GM23338 (cell line): Measurements from ENCODE around the gene MCM7. TPM values are rescaled to one million over a fixed set of nuclear protein-coding genes. Genes with fewer than 3 reads are reported as not detected.

Experiments
- ATAC-seq: fragments of 200-7000 bp; cut with Tn5 transposase; 3 replicates; pipeline ENCODE4 v1.9.1; 2020
- DNase-seq: peaks from one replicate; pipeline ENCODE4 v3.0.0-alpha.2; 2015; ENCODE audit warnings: low spot score
- H2AFZ ChIP-seq: fragments of 200-600 bp; sonication (generic); 2 replicates; pipeline ENCODE4 v1.8.0; 2016; ENCODE audit warnings: antibody characterized with exemption, mild to moderate bottlenecking, moderate library complexity
- H3F3A ChIP-seq: fragments of 200-600 bp; sonication (generic); replicated peaks from 2 replicates; pipeline ENCODE4 v1.8.0; 2017; ENCODE audit warnings: antibody characterized with exemption, mixed run types, low read depth
- H3K27ac ChIP-seq: fragments of 200-600 bp; sonication (generic); 2 replicates; pipeline ENCODE4 v1.6.1; 2016; ENCODE audit warnings: low read depth
- H3K27me3 ChIP-seq: fragments of 200-600 bp; sonication (generic); 2 replicates; pipeline ENCODE4 v1.8.0; 2016; ENCODE audit warnings: mild to moderate bottlenecking, mixed run types, moderate library complexity; ENCODE audit not compliant: insufficient read depth
- H3K36me3 ChIP-seq: fragments of 200-600 bp; sonication (generic); 2 replicates; pipeline ENCODE4 v1.8.0; 2016; ENCODE audit warnings: mild to moderate bottlenecking; ENCODE audit not compliant: insufficient read depth
- H3K4me1 ChIP-seq: fragments of 200-600 bp; sonication (generic); 2 replicates; pipeline ENCODE4 v1.8.0; 2016; ENCODE audit warnings: mild to moderate bottlenecking, moderate library complexity; ENCODE audit not compliant: insufficient read depth
- H3K4me2 ChIP-seq: fragments of 200-600 bp; sonication (generic); 2 replicates; pipeline ENCODE4 v1.7.1; 2017; ENCODE audit warnings: mixed run types
- H3K4me3 ChIP-seq: fragments of 200-600 bp; sonication (generic); 2 replicates; pipeline ENCODE4 v1.6.1; 2016; ENCODE audit warnings: mixed run types
- H3K79me2 ChIP-seq: fragments of 200-600 bp; sonication (generic); replicated peaks from 2 replicates; pipeline ENCODE4 v1.8.0; 2017; ENCODE audit warnings: mild to moderate bottlenecking; ENCODE audit not compliant: insufficient read depth
- H3K9me2 ChIP-seq: fragments of 200-600 bp; sonication (generic); 2 replicates; pipeline ENCODE4 v1.8.0; 2017; ENCODE audit not compliant: insufficient read depth
- H4K20me1 ChIP-seq: fragments of 200-600 bp; sonication (generic); replicated peaks from 2 replicates; pipeline ENCODE4 v1.8.0; 2017; ENCODE audit warnings: mild to moderate bottlenecking; ENCODE audit not compliant: insufficient read depth
- H3K27ac Mint-ChIP-seq: 2 replicates; pipeline ENCODE4 v1.8.0; 2020; ENCODE audit warnings: inconsistent platforms, mild to moderate bottlenecking, moderate library complexity, mixed read lengths
- H3K27me3 Mint-ChIP-seq: 3 replicates; pipeline ENCODE4 v1.8.0; 2022; ENCODE audit warnings: low read depth, mild to moderate bottlenecking, moderate library complexity, mixed read lengths, inconsistent platforms; ENCODE audit not compliant: insufficient read depth, poor library complexity
- H3K36me3 Mint-ChIP-seq: 3 replicates; pipeline ENCODE4 v1.8.0; 2021; ENCODE audit warnings: low read depth, mild to moderate bottlenecking, inconsistent platforms, moderate library complexity, mixed read lengths
- H3K4me1 Mint-ChIP-seq: 3 replicates; pipeline ENCODE4 v1.8.0; 2020; ENCODE audit warnings: mild to moderate bottlenecking, inconsistent platforms, mixed read lengths
- H3K4me3 Mint-ChIP-seq: 3 replicates; pipeline ENCODE4 v1.8.0; 2021; ENCODE audit warnings: moderate library complexity, mild to moderate bottlenecking, inconsistent platforms, mixed read lengths
- H3K9me3 Mint-ChIP-seq: 3 replicates; pipeline ENCODE4 v1.8.0; 2020; ENCODE audit warnings: moderate library complexity, mild to moderate bottlenecking, inconsistent platforms, mixed read lengths
- CREB1 ChIP-seq: fragments of 250-450 bp; sonication (Bioruptor Pico); IDR thresholded peaks from 2 replicates; pipeline ENCODE4 v1.5.0; 2020; ENCODE audit warnings: low read depth, mild to moderate bottlenecking, moderate library complexity
- EZH2 ChIP-seq: fragments of 200-600 bp; sonication (generic); IDR thresholded peaks from one replicate; pipeline ENCODE4 v1.8.0; 2017; ENCODE audit warnings: antibody characterized with exemption, mild to moderate bottlenecking, low read depth; ENCODE audit not compliant: unreplicated experiment
- EZH2phosphoT487 ChIP-seq: fragments of 200-600 bp; sonication (generic); IDR thresholded peaks from one replicate; pipeline ENCODE4 v1.8.1; 2018; ENCODE audit warnings: antibody characterized with exemption; ENCODE audit not compliant: unreplicated experiment
- JUNB ChIP-seq: IDR thresholded peaks from one replicate; pipeline ENCODE4 v1.6.1; 2016; ENCODE audit warnings: antibody characterized with exemption; ENCODE audit not compliant: unreplicated experiment
- NANOG ChIP-seq: IDR thresholded peaks from 2 replicates; pipeline ENCODE4 v1.6.1; 2016; ENCODE audit warnings: antibody characterized with exemption, borderline replicate concordance
- POLR2AphosphoS5 ChIP-seq: IDR thresholded peaks from 2 replicates; pipeline ENCODE4 v1.6.1; 2016; ENCODE audit warnings: antibody characterized with exemption, low read depth
- STAT1 ChIP-seq: IDR thresholded peaks from one replicate; pipeline ENCODE4 v1.6.1; 2016; ENCODE audit warnings: antibody characterized with exemption; ENCODE audit not compliant: unreplicated experiment
- ZNF114 ChIP-seq: fragments of 250-450 bp; sonication (Bioruptor Pico); IDR thresholded peaks from 2 replicates; pipeline ENCODE4 v1.5.0; 2020; ENCODE audit warnings: mild to moderate bottlenecking, moderate library complexity
- ZNF331 ChIP-seq: fragments of 250-450 bp; sonication (Bioruptor Pico); IDR thresholded peaks from 2 replicates; pipeline ENCODE4 v1.5.0; 2020; ENCODE audit warnings: low read depth, mild to moderate bottlenecking, moderate library complexity
- polyA plus RNA-seq: library from polyadenylated mRNA; unstranded; fragments of >200 nt; fragmentation: Nextera tagmentation; extraction: Ambion mirVana; gene quantifications from 2 replicates; pipeline ENCODE4 v1.2.1, GENCODE V29; 2016
- total RNA-seq: library from RNA; depleted of rRNA; stranded (reverse); fragments of >200 nt; shearing (Covaris generic); gene quantifications from 2 replicates; pipeline ENCODE4 v1.2.3, GENCODE V29; 2014
- TF ChIP-seq, protein P1 (sequence below): fragments of 250-450 bp; sonication (Bioruptor Pico); IDR thresholded peaks from 2 replicates; pipeline ENCODE4 v1.5.0; 2020; ENCODE audit warnings: mild to moderate bottlenecking, moderate library complexity
- TF ChIP-seq, protein P2 (sequence below): IDR thresholded peaks from 2 replicates; pipeline ENCODE4 v1.6.1; 2016; ENCODE audit warnings: antibody characterized with exemption
- TF ChIP-seq, protein P3 (sequence below): IDR thresholded peaks from one replicate; pipeline ENCODE4 v1.6.1; 2018; ENCODE audit warnings: antibody characterized with exemption; ENCODE audit not compliant: unreplicated experiment
- TF ChIP-seq, protein P4 (sequence below), 2 experiments: fragments of 200-600 bp in 1 of 2; sonication (generic) in 1 of 2; conservative IDR thresholded peaks; 2 replicates each; pipeline versions ENCODE4 v1.5.1 to v1.6.1; 2016 to 2017; ENCODE audit warnings: antibody characterized with exemption in 2 of 2, low read depth in 2 of 2, mild to moderate bottlenecking in 2 of 2, moderate library complexity in 1 of 2

The MCM7 gene
- total and polyA plus RNA-seq, 2 experiments from 2014 or later: 140 to 285 TPM

DNA sequence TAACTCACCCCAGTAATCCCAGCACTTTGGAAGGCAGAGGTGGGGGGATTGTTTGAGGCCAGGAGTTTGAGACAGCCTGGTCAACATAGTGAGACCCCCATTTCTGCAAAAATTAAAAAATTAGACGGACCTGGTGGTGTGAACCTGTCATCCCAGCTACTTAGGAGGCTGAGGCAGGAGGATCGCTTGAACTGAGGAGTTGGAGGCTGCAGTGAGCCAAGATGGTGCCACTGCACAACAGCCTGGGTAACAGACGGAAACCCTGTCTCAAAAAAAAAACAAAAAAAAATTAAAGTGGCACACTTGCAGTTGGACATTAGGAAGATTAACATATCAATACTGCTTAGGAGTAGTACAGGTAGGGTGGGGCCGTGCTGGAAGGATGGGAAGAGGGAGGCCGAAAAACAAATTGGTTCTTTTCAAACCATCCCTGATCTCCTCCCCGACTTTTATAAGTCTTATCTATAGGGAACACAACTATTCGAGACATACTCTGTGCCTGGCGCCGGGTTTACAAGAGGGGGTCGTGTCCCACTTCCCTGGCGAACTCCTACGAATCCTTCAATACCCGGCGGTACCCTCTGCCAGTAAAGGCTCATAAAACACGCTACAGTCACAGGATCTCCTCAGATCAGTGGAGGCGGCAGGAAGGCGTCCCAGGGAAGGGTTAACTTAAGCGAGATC, 17.3 kb upstream of the MCM7 start:
- Histone ChIP-seq H3K79me2 (peaks cover 7% of the 10 kb centered on the region), H2AFZ (peak overlapping the region; percentile 91; the same call in 1 of the 2 replicates), H3K4me1 (peaks cover 8% of the 10 kb centered on the region), H4K20me1 (no peaks in the 10 kb centered on the region; the same call in 1 of the 2 replicates), H3F3A (peaks cover 16% of the 10 kb centered on the region; the same call in 1 of the 2 replicates), H3K27me3 (no peaks in the 10 kb centered on the region), H3K36me3 (no peaks in the 10 kb centered on the region), H3K27ac (peak overlapping the region; percentile 83), H3K4me3 (peak overlapping the region; percentile 88), H3K4me2 (peak overlapping the region; percentile 83), H3K9me2 (no peaks in the 10 kb centered on the region)
- DNase-seq (peak; percentile 73), ATAC-seq (no peak; the same call in 1 of the 3 replicates)
- peaks cover 14% of the 10 kb centered on the region for H3K27me3 Mint-ChIP-seq
- H3K36me3 Mint-ChIP-seq: peaks cover 26% of the 10 kb centered on the region
- peak overlapping the region; percentile 99 for H3K27ac Mint-ChIP-seq
- H3K9me3 Mint-ChIP-seq: no peaks in the 10 kb centered on the region; the same call in 2 of the 3 replicates
- no peak for TF ChIP-seq NANOG
- TF ChIP-seq ZNF331 (CRISPR knock-in tag): no peak
- TF ChIP-seq POLR2AphosphoS5: no peak
- TF ChIP-seq, protein P1, sequence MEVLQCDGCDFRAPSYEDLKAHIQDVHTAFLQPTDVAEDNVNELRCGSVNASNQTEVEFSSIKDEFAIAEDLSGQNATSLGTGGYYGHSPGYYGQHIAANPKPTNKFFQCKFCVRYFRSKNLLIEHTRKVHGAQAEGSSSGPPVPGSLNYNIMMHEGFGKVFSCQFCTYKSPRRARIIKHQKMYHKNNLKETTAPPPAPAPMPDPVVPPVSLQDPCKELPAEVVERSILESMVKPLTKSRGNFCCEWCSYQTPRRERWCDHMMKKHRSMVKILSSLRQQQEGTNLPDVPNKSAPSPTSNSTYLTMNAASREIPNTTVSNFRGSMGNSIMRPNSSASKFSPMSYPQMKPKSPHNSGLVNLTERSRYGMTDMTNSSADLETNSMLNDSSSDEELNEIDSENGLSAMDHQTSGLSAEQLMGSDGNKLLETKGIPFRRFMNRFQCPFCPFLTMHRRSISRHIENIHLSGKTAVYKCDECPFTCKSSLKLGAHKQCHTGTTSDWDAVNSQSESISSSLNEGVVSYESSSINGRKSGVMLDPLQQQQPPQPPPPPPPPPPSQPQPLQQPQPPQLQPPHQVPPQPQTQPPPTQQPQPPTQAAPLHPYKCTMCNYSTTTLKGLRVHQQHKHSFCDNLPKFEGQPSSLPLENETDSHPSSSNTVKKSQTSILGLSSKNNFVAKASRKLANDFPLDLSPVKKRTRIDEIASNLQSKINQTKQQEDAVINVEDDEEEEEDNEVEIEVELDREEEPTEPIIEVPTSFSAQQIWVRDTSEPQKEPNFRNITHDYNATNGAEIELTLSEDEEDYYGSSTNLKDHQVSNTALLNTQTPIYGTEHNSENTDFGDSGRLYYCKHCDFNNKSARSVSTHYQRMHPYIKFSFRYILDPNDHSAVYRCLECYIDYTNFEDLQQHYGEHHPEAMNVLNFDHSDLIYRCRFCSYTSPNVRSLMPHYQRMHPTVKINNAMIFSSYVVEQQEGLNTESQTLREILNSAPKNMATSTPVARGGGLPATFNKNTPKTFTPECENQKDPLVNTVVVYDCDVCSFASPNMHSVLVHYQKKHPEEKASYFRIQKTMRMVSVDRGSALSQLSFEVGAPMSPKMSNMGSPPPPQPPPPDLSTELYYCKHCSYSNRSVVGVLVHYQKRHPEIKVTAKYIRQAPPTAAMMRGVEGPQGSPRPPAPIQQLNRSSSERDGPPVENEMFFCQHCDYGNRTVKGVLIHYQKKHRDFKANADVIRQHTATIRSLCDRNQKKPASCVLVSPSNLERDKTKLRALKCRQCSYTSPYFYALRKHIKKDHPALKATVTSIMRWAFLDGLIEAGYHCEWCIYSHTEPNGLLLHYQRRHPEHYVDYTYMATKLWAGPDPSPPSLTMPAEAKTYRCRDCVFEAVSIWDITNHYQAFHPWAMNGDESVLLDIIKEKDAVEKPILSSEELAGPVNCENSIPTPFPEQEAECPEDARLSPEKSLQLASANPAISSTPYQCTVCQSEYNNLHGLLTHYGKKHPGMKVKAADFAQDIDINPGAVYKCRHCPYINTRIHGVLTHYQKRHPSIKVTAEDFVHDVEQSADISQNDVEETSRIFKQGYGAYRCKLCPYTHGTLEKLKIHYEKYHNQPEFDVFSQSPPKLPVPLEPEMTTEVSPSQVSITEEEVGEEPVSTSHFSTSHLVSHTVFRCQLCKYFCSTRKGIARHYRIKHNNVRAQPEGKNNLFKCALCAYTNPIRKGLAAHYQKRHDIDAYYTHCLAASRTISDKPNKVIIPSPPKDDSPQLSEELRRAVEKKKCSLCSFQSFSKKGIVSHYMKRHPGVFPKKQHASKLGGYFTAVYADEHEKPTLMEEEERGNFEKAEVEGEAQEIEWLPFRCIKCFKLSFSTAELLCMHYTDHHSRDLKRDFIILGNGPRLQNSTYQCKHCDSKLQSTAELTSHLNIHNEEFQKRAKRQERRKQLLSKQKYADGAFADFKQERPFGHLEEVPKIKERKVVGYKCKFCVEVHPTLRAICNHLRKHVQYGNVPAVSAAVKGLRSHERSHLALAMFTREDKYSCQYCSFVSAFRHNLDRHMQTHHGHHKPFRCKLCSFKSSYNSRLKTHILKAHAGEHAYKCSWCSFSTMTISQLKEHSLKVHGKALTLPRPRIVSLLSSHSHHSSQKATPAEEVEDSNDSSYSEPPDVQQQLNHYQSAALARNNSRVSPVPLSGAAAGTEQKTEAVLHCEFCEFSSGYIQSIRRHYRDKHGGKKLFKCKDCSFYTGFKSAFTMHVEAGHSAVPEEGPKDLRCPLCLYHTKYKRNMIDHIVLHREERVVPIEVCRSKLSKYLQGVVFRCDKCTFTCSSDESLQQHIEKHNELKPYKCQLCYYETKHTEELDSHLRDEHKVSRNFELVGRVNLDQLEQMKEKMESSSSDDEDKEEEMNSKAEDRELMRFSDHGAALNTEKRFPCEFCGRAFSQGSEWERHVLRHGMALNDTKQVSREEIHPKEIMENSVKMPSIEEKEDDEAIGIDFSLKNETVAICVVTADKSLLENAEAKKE (CRISPR knock-in tag): no peak
- no peak for TF ChIP-seq EZH2phosphoT487
- no peak for TF ChIP-seq CREB1 (CRISPR knock-in tag)
- TF ChIP-seq, protein P2, sequence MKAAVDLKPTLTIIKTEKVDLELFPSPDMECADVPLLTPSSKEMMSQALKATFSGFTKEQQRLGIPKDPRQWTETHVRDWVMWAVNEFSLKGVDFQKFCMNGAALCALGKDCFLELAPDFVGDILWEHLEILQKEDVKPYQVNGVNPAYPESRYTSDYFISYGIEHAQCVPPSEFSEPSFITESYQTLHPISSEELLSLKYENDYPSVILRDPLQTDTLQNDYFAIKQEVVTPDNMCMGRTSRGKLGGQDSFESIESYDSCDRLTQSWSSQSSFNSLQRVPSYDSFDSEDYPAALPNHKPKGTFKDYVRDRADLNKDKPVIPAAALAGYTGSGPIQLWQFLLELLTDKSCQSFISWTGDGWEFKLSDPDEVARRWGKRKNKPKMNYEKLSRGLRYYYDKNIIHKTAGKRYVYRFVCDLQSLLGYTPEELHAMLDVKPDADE: no peak
- no peak for TF ChIP-seq ZNF114 (CRISPR knock-in tag)
- TF ChIP-seq, protein P3, sequence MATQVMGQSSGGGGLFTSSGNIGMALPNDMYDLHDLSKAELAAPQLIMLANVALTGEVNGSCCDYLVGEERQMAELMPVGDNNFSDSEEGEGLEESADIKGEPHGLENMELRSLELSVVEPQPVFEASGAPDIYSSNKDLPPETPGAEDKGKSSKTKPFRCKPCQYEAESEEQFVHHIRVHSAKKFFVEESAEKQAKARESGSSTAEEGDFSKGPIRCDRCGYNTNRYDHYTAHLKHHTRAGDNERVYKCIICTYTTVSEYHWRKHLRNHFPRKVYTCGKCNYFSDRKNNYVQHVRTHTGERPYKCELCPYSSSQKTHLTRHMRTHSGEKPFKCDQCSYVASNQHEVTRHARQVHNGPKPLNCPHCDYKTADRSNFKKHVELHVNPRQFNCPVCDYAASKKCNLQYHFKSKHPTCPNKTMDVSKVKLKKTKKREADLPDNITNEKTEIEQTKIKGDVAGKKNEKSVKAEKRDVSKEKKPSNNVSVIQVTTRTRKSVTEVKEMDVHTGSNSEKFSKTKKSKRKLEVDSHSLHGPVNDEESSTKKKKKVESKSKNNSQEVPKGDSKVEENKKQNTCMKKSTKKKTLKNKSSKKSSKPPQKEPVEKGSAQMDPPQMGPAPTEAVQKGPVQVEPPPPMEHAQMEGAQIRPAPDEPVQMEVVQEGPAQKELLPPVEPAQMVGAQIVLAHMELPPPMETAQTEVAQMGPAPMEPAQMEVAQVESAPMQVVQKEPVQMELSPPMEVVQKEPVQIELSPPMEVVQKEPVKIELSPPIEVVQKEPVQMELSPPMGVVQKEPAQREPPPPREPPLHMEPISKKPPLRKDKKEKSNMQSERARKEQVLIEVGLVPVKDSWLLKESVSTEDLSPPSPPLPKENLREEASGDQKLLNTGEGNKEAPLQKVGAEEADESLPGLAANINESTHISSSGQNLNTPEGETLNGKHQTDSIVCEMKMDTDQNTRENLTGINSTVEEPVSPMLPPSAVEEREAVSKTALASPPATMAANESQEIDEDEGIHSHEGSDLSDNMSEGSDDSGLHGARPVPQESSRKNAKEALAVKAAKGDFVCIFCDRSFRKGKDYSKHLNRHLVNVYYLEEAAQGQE: no peak
- no peak for TF ChIP-seq STAT1
- TF ChIP-seq, protein P4, sequence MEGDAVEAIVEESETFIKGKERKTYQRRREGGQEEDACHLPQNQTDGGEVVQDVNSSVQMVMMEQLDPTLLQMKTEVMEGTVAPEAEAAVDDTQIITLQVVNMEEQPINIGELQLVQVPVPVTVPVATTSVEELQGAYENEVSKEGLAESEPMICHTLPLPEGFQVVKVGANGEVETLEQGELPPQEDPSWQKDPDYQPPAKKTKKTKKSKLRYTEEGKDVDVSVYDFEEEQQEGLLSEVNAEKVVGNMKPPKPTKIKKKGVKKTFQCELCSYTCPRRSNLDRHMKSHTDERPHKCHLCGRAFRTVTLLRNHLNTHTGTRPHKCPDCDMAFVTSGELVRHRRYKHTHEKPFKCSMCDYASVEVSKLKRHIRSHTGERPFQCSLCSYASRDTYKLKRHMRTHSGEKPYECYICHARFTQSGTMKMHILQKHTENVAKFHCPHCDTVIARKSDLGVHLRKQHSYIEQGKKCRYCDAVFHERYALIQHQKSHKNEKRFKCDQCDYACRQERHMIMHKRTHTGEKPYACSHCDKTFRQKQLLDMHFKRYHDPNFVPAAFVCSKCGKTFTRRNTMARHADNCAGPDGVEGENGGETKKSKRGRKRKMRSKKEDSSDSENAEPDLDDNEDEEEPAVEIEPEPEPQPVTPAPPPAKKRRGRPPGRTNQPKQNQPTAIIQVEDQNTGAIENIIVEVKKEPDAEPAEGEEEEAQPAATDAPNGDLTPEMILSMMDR (conservative IDR thresholded peaks at IDR 0.05; ENCODE audit: low read depth in 2 of 2): no peak
- TF ChIP-seq EZH2: no peak
- TF ChIP-seq JUNB: no peak
- H3K4me3 Mint-ChIP-seq: peak overlapping the region; percentile 94
- peaks cover 8% of the 10 kb centered on the region; the same call in 2 of the 3 replicates for H3K4me1 Mint-ChIP-seq
